GM10248 (cell line): ENCODE results near the gene ADRB2.

Source experiments
- CTCF ChIA-PET: fragments of 300-600 bp; sonication (Branson Sonifier 250); formaldehyde crosslinking; extraction: SDS; loops from one replicate; lab custom pipeline; 2021; ENCODE audit warnings: antibody characterized with exemption; lab: Yijun Ruan, JAX
- POLR2A ChIA-PET: fragments of 350-650 bp; sonication (Branson Sonifier 250); formaldehyde crosslinking; extraction: SDS; loops from one replicate; lab custom pipeline; 2020; ENCODE audit warnings: antibody characterized with exemption; lab: Yijun Ruan, JAX
- DNase-seq: peaks from one replicate; pipeline ENCODE4 v3.0.0; 2012; ENCODE audit errors: extremely low spot score
- CTCF ChIP-seq: IDR thresholded peaks from 2 replicates; pipeline ENCODE4 v1.5.1; 2012; ENCODE audit warnings: mild to moderate bottlenecking, low read depth; ENCODE audit errors: extremely low read depth, missing control alignments, control extremely low read depth

ADRB2 gene

GRCh38 chr5:148850836-148851235 lies 24.4 kb downstream of the ADRB2 start:
- TF ChIP-seq CTCF = no peak
- POLR2A ChIA-PET = no interaction called here
- CTCF ChIA-PET = interaction anchor here (1.0 kb wide), 1 partner anchor 12 kb away, joined by 3 read pairs; no protein-coding TSS in a partner anchor
- DNase-seq = no peak

- ChIA-PET CTCF (no interaction called here), POLR2A (no interaction called here)
- TF ChIP-seq CTCF = no peak
- DNase-seq = peak; percentile 15
These were observed 27.5 kb downstream of the ADRB2 start for GRCh38 chr5:148853868-148854267.

GRCh38 chr5:148855249-148856008 lies 29.0 kb downstream of the ADRB2 start:
- TF ChIP-seq CTCF = no peak
- ChIA-PET POLR2A (no interaction called here), CTCF (no interaction called here)
- no peak for DNase-seq

GRCh38 chr5:148856009-148856367 lies 29.6 kb downstream of the ADRB2 start:
- ChIA-PET CTCF (no interaction called here), POLR2A (no interaction called here)
- no peak for DNase-seq
- no peak for TF ChIP-seq CTCF

GRCh38 chr5:148856424-148856823 lies 30.0 kb downstream of the ADRB2 start:
- CTCF ChIA-PET = no interaction called here
- POLR2A ChIA-PET = no interaction called here
- TF ChIP-seq CTCF = no peak
- no peak for DNase-seq

- ChIA-PET CTCF (no interaction called here), POLR2A (no interaction called here)
- no peak for TF ChIP-seq CTCF
- no peak for DNase-seq
These were observed 31.1 kb downstream of the ADRB2 start for GRCh38 chr5:148857474-148857873.
